ENCODE measurements around the gene COL6A5.

DNA sequence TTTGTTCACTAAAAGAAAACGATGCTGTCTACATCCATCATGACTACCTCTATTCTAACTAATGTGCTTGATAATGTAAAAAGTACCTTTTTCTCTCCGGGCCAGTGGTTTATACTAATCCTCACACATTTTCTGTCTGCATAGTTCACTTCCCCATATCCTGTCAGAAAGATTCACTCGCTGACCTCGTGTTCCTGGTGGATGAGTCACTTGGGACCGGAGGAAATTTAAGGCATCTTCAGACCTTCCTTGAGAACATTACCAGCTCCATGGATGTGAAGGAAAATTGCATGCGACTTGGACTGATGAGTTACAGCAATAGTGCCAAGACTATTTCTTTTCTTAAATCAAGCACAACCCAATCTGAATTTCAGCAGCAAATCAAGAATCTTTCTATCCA lies 33.8 kb downstream of the COL6A5 start:
- TF ChIP-seq, protein P1, sequence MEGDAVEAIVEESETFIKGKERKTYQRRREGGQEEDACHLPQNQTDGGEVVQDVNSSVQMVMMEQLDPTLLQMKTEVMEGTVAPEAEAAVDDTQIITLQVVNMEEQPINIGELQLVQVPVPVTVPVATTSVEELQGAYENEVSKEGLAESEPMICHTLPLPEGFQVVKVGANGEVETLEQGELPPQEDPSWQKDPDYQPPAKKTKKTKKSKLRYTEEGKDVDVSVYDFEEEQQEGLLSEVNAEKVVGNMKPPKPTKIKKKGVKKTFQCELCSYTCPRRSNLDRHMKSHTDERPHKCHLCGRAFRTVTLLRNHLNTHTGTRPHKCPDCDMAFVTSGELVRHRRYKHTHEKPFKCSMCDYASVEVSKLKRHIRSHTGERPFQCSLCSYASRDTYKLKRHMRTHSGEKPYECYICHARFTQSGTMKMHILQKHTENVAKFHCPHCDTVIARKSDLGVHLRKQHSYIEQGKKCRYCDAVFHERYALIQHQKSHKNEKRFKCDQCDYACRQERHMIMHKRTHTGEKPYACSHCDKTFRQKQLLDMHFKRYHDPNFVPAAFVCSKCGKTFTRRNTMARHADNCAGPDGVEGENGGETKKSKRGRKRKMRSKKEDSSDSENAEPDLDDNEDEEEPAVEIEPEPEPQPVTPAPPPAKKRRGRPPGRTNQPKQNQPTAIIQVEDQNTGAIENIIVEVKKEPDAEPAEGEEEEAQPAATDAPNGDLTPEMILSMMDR (IDR thresholded peaks at IDR 0.05; ENCODE audit: low read length): no peak
- no peak for TF ChIP-seq EZH2 (IDR thresholded peaks at IDR 0.05; ENCODE audit: borderline replicate concordance, low read length)

Measured in OCI-LY1 (cell line).